Heart left ventricle (tissue), 13 donors: Measurements from ENCODE around the gene KRT6B.

ENCODE experiments used
- CTCF ChIP-seq, 12 donors: fragments of 200-600 bp; sonication (generic) in 4 of 12; IDR thresholded peaks; one replicate each; pipeline versions ENCODE4 v1.5.0 to v1.8.0; 2018 to 2022; ENCODE audit warnings: antibody characterized with exemption in 12 of 12, mild to moderate bottlenecking in 5 of 12
- POLR2A ChIP-seq, 2 donors: fragments of 450-650 bp; IDR thresholded peaks; one replicate each; pipeline ENCODE4 v1.6.1; 2017; ENCODE audit warnings: antibody characterized with exemption in 2 of 2, mild to moderate bottlenecking in 2 of 2, moderate library complexity in 2 of 2
- donor health status: ischemic (EF 13 %, LVEDD 7.1; RV severe dilation, severe dysfunction).
- donor health status: DM: no; HTN: yes; CAD: no.
- donor health status: DM: no; HTN: no; CAD: no.
- donor health status: ischemic (EF 25% LVEDD 6.9; RV normal size, moderate dysfunction).
- donor health status: ischemic (EF 25% LVEDD 5.7; RV mildly dilated, moderate dysfunction).
- donor health status: ischemic (EF 35%, LVEDD 5.7; RV mildly dilated, moderate dysfunction).
- donor health status: nonischemic (EF 11% LVEDD 7.7; RV severe dilation, severe dysfunction).
- donor health status: DM: yes; HTN: yes; CAD: no.
- donor health status: PGD.
- donor health status: ischemic (EF 29% LVEDD 5.4; RV normal size, mild dysfunction).
- donor health status: nonischemic (EF 23%, LVEDD 6.1; RV moderate dilation, normal function).

- no peak for TF ChIP-seq CTCF (IDR thresholded peaks at IDR 0.05)
- TF ChIP-seq POLR2A (IDR thresholded peaks at IDR 0.05): no peak
Observed at GRCh38 chr12:52441320-52441911, 10.5 kb downstream of the KRT6B start.
